GM18907 (cell line): ENCODE data around the gene NEK4.
"Not testable (repeated sequence)": the region's sequence is repeated elsewhere in the genome, so short reads cannot be mapped to it uniquely, and the experiment has no call there.

Experiments
- ATAC-seq: cut with Tn5 transposase; IDR thresholded peaks from one replicate; pipeline ENCODE4 v1.9.1; 2021; ENCODE audit warnings: mild to moderate bottlenecking, moderate library complexity; ENCODE audit not compliant: unreplicated experiment

NEK4 gene

DNA sequence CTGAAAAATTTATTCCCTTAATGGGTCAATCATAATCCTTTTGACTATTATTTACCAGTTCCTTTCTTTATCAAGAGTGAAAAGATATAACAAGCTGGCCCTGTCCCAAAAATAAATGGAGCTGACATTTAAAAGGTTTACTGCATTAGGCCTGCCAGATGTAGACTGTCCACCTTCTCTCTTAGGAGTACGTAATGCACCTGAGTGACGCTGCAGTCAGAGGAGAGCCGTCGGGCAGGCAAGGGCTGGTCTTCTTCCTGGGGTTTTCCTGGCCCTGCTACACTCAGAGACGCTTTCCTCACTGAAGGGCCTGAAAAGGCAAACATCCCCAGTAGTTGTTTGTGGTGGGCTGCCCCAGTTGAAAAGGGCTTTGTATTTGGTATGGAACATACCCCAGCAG is 27.6 kb downstream of the NEK4 start:
- no peak for ATAC-seq

DNA sequence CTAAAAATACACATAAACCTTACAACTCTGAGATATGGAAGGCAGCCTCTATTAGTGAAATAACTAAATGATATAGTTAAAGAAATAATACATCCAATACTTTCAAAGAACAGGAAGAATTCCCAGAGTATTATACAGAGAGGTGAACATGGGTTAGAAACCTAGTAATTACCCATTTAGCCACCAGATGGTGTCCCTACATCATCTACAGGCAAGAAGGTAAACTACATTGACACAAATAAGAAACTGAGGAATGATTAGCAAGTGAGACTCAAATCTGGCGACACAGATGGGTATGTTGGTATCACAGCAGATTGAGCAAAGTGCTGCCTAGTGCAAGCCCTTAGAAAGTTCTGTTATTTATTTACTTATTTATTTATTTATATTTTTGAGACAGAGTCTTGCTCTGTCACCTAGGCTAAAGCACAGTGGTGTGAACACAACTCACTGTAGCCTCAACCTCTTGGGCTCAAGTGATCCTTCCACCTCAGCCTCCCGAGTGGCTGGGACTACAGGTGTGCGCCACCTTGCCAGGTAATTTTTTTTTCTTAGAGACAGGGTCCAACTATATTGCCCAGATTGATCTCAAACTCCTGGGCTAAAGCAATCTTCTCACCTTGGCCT is 28.2 kb downstream of the NEK4 start:
- no peak for ATAC-seq

DNA sequence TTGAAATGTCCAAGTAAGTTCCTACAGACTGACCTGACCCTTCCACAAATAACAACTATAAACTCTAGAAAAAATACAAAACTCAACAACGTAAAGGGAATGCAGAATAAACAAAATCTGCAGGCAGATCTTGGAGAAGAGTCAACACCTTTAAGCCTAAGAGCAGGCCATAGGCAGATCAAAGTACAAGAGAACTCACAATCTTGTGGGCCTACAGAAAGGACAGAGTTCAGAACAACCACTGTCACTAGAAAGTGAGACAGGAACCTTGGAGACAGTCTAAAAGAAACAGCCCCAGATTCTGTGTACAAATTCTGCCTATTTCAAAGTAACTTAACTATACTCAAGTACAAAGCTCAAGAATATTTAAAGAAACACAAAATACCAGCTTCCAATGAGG is 31.0 kb downstream of the NEK4 start:
- no peak for ATAC-seq

DNA sequence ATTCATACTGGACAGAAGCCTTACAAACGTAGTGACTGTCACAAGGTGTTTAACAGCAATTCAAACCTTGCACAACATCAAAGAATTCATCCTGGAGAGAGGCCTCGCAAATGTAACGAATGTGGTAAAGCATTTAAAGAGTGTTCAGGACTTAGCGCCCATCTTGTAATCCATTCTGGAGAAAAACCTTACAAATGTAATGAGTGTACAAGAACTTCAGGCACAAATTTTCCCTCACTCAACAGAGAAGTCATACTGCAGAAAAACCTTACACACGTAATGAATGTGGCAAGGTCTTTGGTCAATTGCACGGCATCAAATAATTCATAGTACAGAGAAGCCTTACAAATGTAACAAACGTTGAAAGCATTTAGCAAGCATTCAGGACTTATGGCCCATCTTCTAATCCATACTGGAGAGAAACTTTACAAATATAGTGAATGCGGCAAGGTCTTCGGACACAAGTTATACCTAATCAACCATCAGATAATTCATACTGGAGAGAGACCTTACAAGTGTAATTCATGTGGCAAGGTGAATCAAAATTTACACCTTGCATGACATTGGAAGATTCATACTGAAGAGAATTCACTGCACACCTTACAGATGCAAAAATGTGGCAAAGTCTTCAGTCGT is 37.4 kb downstream of the NEK4 start:
- ATAC-seq, result no peak

DNA sequence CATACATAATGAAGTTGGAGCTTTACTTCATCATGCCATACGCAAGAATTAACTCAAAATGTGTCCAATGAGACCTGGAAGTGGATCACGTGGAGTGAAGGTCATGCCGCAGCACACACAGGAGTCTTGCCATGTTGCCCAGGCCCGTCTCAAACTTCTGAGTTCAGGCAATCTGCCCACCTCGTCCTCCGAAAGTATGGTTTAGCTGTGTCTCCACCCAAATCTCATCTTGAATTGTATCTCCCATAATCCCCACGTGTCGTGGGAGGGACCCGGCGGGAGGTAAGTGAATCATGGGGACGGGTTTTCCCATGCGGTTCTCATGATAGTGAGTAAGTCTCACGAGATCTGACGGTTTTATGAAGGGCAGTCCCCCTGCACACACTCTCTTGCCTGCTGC is 39.1 kb downstream of the NEK4 start:
- ATAC-seq, result no peak

DNA sequence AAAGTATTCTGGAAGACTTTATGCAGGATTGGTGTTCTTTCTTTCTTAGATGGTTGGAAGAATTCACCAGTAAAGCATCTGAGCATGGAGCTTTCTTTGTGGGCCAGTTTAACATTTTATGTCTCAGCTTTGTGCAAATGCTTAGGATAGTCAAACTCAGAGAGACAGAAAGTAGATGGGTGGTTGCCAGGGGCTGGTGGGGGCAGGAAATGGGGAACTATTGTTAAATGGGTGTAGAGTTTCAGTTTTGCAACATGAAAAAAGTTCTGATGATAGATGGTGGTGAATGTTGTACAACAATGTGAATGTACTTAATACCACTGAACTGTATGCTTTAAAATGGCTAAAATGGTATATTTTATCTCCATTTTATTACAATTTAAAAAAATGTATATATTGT is 40.1 kb downstream of the NEK4 start:
- no peak for ATAC-seq

DNA sequence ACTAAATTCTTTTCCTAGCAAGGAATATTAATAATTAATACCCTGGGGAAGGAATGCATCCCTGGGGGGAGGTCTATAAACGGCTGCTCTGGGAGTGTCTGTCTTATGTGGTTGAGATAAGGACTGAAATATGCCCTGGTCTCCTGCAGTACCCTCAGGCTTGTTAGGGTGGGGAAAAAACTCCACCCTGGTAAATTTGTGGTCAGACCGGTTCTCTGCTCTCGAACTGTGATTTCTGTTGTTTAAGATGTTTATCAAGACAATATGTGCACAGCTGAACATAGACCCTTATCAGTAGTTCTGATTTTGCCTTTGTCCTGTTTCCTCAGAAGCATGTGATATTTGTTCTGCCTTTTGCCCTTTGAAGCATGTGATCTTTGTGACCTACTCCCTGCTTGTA is 42.0 kb downstream of the NEK4 start:
- ATAC-seq, result not testable (repeated sequence)

DNA sequence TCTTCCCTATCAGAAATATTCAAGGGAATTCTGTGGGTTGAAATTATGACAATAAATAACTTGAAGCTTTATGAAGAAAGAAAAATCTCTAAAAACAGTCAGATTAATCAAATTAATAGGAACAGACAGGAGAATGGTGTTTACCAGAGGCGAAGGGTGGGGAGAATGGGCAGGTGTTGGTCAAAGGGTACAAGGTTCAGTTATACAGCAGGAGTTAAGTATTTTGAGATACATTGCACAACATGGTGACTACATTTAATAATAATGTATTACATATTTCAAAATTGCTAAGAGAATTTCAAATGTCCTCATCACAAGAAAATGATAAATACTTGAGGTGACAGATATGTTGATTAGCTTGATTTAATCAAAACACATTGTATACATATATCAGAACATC is 46.2 kb downstream of the NEK4 start:
- no peak for ATAC-seq

DNA sequence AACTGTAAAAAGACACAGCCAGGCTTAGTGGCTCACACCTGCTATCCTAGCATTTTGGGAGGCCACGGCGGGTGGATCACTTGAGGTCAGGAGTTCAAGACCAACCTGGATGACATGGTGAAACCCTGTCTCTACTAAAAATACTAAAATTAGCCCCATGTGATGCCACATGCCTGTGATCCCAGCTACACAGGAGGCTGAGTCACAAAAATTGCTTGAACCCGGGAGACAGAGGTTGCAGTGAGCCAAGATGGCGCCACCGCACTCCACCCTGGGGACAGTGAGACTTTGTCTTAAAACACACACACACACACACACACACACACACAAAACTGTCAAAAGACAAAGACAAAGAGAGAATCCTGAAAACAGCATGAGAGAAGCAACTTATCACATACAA is 46.8 kb downstream of the NEK4 start:
- ATAC-seq, result no peak

DNA sequence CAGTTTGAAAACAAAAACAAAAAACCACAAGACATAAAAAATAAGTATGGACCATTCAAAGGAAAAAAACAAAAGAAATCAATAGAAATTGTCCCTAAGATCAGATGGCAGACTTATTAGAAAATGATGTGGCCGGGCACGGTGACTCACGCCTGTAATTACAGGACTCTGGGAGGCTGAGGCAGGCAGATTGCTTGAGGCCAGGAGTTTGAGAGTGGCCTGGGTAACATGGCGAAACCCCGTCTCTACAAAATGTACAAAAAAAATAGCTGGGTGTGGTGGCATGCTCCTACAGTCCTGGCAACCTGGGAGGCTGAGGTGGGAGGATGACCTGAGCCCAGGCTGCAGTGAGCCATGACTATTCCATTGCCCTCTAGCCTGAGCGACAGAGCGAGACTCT is 48.2 kb downstream of the NEK4 start:
- no peak for ATAC-seq

DNA sequence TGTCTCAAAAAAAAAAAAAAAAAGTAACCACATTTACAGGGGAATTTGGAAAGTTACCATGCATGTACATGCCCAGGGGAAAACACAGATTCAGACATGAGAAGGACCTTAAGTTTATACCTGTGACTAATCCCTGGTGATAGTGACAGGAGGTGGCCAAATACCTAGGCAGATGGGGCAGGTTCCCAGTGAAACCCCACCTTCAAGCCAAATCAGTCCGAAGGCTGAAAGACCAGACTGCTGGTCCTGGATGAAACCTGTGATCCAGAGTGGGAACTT is 49.1 kb downstream of the NEK4 start:
- ATAC-seq, result no peak

DNA sequence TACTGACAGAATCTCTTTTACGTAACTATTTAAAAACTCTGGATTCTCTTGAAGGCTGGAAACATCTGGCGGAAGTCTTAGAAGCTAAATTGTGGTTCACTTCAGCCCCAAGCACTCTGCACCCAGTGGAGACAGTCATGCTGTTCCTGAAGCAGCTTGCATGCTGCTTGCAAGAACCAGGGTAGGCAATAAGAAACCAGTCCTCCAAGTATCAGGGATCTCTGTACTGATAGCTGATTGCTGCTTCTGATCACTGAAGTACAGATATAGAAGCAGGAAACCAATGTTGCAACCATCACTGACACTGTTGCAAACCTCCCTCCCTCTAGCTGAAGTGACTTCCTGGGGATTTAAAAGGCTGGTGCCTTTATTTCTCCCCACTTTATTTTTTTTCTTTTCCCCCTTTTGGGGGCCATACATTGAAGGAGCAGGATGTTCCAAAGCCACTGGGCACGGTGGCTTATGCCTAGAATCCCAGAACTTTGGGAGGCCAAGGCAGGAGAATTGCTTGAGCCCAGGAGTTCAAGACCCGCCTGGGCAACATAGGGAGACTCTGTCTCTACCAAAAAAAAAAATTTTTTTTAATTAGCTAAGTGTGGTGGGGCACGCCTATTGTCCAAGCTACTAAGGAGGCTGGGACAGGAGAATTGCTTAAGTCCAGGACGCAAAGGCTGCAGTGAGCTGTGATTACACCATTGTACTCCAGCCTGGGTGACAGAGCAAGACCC is 49.6 kb downstream of the NEK4 start:
- no peak for ATAC-seq

DNA sequence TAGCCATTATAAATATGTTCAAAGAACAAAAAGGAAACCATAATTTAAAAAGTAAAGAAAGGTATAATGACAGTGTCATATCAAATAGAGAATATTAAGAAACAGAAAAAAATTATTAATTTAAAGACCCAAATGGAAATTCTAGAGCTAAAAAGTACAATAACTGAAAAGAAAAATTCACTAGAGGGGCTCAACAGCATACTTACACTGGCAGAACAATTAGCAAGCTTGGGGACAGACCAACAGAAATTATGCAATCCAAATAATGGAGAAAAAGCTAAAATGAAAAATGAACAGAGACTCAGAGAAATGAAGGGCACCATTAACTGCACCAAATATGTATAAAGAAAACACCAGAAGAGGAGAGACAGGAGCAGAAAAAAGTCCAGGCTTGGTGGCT is 51.1 kb downstream of the NEK4 start:
- no peak for ATAC-seq

DNA sequence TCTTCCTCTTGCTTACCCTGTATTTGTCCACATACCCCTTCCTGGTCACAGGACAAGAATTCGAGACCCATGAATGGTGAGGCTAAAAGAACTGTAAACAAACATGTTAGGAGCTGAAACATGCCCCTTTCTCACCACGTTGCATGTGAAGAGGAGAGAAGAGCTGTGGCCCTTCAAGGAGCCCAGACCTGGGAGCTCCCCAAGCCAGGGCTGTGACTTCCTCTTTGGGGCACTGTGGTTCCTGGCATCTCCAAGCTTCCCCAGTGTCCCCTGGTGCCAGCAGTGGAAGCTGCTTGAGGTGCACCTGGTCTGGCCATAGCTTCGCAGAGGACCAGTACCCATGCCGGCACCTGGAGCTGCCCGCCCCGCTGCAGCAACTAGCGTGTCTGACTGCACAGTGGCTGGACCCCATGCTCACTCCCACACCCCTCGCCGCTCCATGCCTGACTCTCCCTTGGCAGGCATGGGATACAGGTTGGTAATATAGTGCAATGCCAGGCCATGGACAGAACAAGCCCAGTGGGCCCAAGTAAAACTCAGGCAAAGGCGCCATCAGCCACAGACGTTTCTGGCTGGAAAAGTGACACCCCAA is 54.9 kb downstream of the NEK4 start:
- ATAC-seq, result no peak

DNA sequence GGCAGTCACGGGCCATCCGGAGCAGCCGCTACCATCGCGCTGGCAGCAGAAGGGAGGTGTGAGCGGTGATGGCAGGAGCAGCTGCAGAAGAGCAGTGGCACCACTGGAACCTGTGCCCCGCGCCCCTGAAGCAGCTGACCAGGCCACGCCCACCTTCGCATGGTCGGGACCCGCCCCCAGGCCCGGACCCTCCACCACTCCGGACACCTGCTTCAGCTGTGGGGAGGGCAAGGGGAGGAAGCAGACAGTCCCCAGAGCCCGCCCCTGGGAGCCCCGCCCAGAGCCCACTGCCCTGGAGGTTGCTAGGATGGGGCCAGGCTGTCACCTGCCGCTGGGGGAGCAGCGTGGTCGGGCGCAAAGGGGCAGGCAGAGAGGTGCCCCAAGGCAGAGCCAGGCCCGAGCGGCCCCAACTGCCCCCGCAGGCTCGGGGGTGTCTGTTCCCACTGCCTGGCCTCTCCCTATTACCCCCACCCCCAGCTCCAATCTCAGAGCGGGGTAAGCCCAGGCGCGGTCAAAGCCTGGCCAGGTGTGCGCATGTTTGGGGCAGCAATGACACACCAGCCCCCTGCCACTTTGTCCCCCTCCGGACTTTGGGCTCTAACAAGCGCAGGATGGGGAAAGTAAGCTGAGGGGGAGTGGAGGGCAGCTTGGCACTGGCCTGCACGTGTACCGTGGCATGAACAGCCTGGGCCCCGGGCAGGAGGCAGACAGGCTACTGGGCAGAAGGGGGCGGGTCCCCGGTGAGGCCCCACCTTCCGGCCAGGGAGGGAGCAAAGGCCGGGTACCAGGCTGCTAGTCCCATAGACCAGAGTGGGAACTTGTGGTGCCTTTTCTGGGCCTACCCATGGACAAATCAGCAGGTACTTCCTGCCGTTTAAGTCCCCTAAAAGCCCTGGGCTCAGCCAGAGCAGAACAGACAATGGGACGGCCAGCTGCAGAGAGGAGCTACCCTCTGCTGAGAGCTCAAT is 56.1 kb downstream of the NEK4 start:
- no peak for ATAC-seq

DNA sequence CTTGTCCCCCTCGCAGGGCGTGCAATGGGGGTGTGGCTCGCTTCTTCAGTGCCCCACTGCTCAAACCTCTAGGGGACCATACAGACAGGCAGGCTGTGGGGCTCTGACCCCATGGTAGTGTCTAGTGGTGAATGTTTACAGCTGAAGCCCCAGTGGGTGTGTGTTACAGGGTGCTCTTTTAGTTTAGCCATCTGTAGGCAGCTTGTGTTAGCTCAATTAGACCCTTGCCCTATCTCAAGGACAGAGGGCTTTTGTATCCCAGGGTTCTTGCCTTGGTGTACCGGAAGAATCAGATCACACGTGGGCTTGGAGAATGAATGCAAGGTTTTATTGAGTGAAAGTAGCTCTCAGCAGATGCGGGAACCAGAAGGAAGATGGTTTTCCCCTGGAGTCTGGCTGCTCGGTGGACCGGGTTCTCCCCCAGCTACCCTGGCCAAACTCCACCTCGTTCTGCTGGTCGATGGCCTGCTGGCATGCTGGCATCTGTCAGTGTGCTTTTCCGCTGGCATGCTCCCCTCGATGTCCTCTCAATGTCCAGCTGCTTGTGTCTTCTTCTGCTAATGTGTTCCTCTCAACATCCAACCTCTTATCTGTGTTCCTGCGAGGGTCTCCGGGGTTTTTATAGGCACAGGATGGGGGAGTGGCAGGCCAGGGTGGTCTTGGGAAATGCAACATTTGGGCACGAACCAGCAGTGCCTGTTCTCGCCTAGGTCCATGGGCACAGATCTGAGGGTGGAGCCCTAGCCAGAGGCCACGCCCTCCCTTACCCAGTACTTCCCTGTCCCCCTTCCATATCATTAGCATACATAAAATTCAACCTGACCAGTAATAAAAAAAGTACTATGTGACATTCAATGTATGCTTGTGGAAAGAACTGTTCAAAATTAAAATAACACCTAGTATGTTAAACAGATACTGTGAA is 58.2 kb downstream of the NEK4 start:
- no peak for ATAC-seq

DNA sequence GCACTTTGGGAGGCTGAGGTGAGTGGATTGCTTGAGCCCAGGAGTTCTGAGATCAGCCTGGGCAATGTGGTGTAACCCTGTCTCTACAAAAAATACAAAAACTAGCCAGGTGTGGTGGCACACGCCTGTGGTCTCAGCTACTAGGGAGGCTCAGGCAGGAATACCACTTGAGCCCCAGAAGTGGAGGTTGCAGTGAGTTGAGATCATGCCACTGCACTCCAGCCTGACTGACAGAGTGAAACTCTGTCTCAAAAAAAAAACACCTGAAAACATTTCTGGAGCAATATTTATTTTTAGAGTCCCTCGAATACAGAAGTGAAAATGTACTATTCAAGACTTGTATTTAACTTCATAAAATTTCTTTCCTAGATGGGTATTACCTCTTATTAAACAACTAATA is 60.2 kb downstream of the NEK4 start:
- ATAC-seq, result no peak

DNA sequence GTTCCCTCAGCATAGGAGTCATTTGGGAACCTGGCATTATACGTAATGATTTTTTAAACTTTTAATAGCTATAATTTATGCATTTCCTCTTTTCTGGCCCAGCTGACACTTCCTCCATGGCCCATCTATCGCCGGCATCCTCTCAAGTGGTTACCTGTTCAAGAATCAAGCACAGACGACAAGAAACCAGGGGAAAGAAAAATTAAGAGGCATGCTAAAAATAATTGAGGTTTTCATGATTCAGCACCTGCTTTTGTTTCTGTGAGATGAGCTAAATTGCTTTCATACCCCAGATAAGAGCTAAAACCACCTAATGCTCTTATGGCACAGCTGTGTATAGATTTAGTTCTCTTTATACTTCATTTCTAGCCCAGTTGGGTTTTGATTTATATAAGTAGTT is 63.2 kb downstream of the NEK4 start:
- ATAC-seq, result no peak

DNA sequence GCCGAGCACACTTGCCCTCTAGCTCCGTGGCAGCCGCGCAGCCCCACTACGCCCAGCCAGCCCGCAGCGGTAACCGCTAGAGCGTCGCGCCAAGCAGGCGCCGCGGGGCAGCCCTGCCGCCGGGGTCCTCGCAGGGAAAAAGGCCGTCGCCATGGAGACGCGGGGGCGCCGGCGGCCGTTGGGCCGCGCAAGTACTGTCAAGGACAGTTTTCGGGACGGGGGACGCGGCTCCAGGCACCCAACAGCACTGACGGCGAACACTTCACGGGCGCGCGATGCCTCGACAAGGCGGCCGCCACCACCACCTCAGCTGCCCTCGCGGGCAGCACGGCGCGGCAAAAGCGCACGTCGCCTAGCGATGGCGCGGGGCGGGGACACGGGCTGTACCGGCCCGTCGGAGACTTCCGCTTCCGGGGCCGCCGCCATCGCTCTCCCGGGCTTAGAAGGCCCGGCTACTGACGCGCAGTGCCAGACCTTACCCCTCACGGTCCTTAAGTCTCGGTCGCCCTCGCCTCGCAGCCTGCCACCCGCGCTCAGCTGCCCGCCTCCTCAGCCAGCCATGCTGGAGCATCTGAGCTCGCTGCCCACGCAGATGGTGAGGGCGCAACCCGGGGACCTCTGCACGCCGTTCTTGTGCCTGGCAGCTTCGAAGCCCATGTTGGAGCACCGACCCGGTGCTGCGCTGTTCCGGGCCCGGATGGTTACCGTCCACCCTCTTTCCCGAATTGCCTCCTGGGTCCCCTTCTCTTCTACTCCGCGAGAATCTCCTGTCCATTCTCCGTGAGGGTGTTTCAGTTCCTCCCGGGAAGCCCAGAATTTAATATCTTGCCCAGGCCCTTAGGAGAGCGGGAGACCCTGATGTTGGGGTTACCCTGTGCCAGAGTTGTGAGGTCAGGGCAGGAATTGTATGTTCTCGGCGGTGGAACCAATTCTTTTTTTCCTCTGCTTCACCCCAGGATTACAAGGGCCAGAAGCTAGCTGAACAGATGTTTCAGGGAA is 64.8 kb downstream of the NEK4 start, which contains the start of the genes GLT8D1 and SPCS1:
Gene GLT8D1 (minus strand): TSS at position 104 of the 999 bp plus-strand sequence. CDS start 5,331 bp downstream, outside the sequence.
Gene SPCS1 (plus strand): TSS at position 419 of the 999 bp plus-strand sequence. CDS start 141 bp downstream, at position 560.
- peak; percentile 83 for ATAC-seq
